Measurements from ENCODE around the gene NPM3.

NPM3 gene

GRCh38 chr10:101781984-101782810, 1.0 kb downstream of the NPM3 start:
- Histone ChIP-seq H3K27ac (ENCODE audit: low read length) (no peak overlapping the region), H3K4me3 (ENCODE audit: low read length) (peak overlapping the region; percentile 94), H3K4me2 (ENCODE audit: low read length) (peak overlapping the region; percentile 86), H3K36me3 (replicated peaks; ENCODE audit: low read depth, low read length) (peaks cover 19% of the 10 kb centered on the region), H4K20me1 (ENCODE audit: insufficient read depth, low read length) (0 out of 2 replicates have a peak, but pooled peaks cover 3% of the 10 kb centered on the region), H3K9ac (ENCODE audit: low read length) (peak overlapping the region; percentile 74), H2AFZ (ENCODE audit: low read depth, low read length) (no peak overlapping the region), H3K4me1 (ENCODE audit: low read length) (peaks cover 41% of the 10 kb centered on the region), H3K27me3 (ENCODE audit: low read depth, low read length) (no peaks in the 10 kb centered on the region), H3K79me2 (ENCODE audit: low read length) (peaks cover 17% of the 10 kb centered on the region), H3K9me3 (ENCODE audit: insufficient read depth, low read length) (no peaks in the 10 kb centered on the region)
- TF ChIP-seq EZH2phosphoT487 (IDR thresholded peaks at IDR 0.05; ENCODE audit: low read depth) = no peak
- TF ChIP-seq, protein P1, sequence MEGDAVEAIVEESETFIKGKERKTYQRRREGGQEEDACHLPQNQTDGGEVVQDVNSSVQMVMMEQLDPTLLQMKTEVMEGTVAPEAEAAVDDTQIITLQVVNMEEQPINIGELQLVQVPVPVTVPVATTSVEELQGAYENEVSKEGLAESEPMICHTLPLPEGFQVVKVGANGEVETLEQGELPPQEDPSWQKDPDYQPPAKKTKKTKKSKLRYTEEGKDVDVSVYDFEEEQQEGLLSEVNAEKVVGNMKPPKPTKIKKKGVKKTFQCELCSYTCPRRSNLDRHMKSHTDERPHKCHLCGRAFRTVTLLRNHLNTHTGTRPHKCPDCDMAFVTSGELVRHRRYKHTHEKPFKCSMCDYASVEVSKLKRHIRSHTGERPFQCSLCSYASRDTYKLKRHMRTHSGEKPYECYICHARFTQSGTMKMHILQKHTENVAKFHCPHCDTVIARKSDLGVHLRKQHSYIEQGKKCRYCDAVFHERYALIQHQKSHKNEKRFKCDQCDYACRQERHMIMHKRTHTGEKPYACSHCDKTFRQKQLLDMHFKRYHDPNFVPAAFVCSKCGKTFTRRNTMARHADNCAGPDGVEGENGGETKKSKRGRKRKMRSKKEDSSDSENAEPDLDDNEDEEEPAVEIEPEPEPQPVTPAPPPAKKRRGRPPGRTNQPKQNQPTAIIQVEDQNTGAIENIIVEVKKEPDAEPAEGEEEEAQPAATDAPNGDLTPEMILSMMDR (IDR thresholded peaks at IDR 0.05; ENCODE audit: low read depth, low read length) = no peak

GRCh38 chr10:101781655-101781983, 1.6 kb downstream of the NPM3 start:
- H3K27me3 ChIP-seq (ENCODE audit: low read depth, low read length) = no peaks in the 10 kb centered on the region
- H3K4me1 ChIP-seq (ENCODE audit: low read length) = peaks cover 41% of the 10 kb centered on the region
- H3K36me3 ChIP-seq (replicated peaks; ENCODE audit: low read depth, low read length) = peaks cover 17% of the 10 kb centered on the region
- H4K20me1 ChIP-seq (ENCODE audit: insufficient read depth, low read length) = 0 out of 2 replicates have a peak, but pooled peaks cover 3% of the 10 kb centered on the region
- H3K4me2 ChIP-seq (ENCODE audit: low read length) = peak overlapping the region; percentile 86
- peak overlapping the region; percentile 94 for H3K4me3 ChIP-seq (ENCODE audit: low read length)
- peaks cover 17% of the 10 kb centered on the region for H3K79me2 ChIP-seq (ENCODE audit: low read length)
- no peak overlapping the region for H3K27ac ChIP-seq (ENCODE audit: low read length)
- TF ChIP-seq EZH2phosphoT487 (IDR thresholded peaks at IDR 0.05; ENCODE audit: low read depth) = no peak
- TF ChIP-seq, protein P1 (IDR thresholded peaks at IDR 0.05; ENCODE audit: low read depth, low read length) = no peak
- no peak overlapping the region for H2AFZ ChIP-seq (ENCODE audit: low read depth, low read length)
- peak overlapping the region; percentile 74; the same call in 1 of the 2 replicates for H3K9ac ChIP-seq (ENCODE audit: low read length)
- H3K9me3 ChIP-seq (ENCODE audit: insufficient read depth, low read length) = no peaks in the 10 kb centered on the region

DNA sequence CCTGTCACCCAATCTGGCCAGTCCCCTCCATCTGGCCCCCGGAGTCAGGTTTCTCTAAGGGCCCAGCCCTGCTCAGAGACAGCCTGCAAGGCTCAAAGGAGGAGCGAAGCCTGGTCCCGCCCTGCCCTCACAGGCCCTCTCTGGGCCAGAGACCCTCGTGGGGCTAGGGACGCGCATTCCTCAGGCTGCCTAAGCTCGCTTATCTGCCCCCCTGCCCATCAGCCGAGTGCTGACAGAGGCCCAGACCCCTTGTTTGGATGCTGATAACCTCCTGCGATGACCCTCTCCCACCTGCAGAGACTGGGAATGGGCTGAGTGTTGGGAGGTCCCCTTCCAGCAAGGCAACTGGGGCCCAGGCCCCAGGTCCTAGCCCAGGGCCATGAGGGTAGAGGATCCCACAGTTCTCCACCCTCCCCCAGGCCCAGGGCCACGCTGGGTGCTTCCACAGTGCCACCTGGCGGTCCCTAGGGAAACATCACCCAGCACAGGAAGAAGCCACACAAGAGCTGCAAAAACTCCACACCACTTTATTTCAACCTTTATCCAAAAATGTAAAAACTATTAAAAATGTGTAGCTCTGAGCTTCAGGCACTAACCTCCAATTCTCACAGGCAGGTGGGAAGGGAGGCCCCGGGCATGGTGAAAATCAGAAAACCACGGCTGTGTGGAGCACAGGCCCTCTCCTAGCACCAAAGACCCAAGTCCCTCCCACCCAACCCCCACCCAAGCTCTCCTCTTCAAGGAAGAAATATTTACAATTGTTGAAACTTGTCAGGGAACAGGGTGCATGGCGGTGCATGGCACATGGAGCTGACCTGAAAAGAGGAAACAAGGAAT, 2.2 kb downstream of the NPM3 start:
- peaks cover 41% of the 10 kb centered on the region for H3K4me1 ChIP-seq (ENCODE audit: low read length)
- H3K27me3 ChIP-seq (ENCODE audit: low read depth, low read length) = no peaks in the 10 kb centered on the region
- no peak for TF ChIP-seq EZH2phosphoT487 (IDR thresholded peaks at IDR 0.05; ENCODE audit: low read depth)
- TF ChIP-seq, protein P1 (IDR thresholded peaks at IDR 0.05; ENCODE audit: low read depth, low read length) = peak; percentile 80
- H3K79me2 ChIP-seq (ENCODE audit: low read length) = peaks cover 17% of the 10 kb centered on the region
- no peaks in the 10 kb centered on the region for H3K9me3 ChIP-seq (ENCODE audit: insufficient read depth, low read length)
- H4K20me1 ChIP-seq (ENCODE audit: insufficient read depth, low read length) = 0 out of 2 replicates have a peak, but pooled peaks cover 3% of the 10 kb centered on the region
- H3K36me3 ChIP-seq (replicated peaks; ENCODE audit: low read depth, low read length) = peaks cover 14% of the 10 kb centered on the region
- H3K4me3 ChIP-seq (ENCODE audit: low read length) = no peak overlapping the region
- H3K27ac ChIP-seq (ENCODE audit: low read length) = no peak overlapping the region
- peak overlapping the region; percentile 86 for H3K4me2 ChIP-seq (ENCODE audit: low read length)
- H3K9ac ChIP-seq (ENCODE audit: low read length) = no peak overlapping the region
- no peak overlapping the region for H2AFZ ChIP-seq (ENCODE audit: low read depth, low read length)

All from OCI-LY3 (cell line).